ENCODE results near the gene SORBS1. TPM values are rescaled to one million over a fixed set of nuclear protein-coding genes. Genes with fewer than 3 reads are reported as not detected.

The SORBS1 gene
- total RNA-seq, 1 donor from 2014 or later, result 116 TPM

DNA sequence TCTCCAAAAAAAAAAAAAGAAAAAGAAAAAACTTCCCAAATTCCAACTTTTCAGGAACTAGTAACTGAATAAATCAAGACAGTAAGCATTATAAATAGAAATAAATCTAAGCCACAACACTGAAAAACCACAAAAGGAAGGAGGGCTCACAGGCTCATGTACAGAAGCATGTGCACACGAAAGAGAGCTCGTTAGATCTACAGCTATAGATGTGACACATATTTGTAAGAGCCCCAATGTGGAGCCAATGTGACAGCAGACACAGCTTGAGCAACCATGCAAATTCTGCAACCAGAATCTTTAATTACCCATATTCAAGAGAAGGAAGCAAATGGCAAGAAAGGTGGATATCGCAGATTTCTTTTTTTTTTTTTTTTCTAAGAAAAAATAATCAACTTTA, 94.7 kb downstream of the SORBS1 start:
- Histone ChIP-seq H3K9me3 (no peaks in the 10 kb centered on the region), H3K27me3 (no peaks in the 10 kb centered on the region), H3K36me3 (no peaks in the 10 kb centered on the region), H3K4me3 (no peak overlapping the region), H3K4me1 (peaks cover 53% of the 10 kb centered on the region), H3K27ac (no peak overlapping the region)
- intact Hi-C loops (cut with DNase I), result no loop called here
- TF ChIP-seq POLR2A (IDR thresholded peaks at IDR 0.05) (no peak), CTCF (IDR thresholded peaks at IDR 0.05) (no peak), POLR2AphosphoS5 (IDR thresholded peaks at IDR 0.05; ENCODE audit: insufficient read depth in 1 of 2, low read depth in 1 of 2) (no peak)
- no peak for DNase-seq (ENCODE audit: extremely low spot score in 2 of 2)

DNA sequence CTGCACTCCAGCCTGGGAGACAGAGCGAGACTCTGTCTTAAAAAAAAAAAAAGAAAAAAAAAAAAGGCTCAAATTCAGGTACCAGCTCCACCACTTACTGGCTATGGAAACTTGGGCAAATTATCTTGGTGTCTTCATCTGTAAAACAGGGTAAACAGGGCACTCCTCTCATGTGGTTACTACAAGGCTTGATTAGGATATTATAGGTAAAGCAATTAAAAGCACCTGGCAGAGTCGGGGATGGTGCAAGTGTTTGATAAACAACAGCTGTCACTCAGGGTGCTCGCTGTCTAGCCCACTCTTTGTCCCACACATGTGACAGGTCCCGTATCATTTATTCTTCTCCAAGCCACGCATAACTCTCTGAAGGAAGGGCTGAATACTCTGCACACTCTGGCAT, 96.9 kb downstream of the SORBS1 start:
- intact Hi-C loops (cut with DNase I), result no loop called here
- H3K27ac ChIP-seq, result no peak overlapping the region
- peaks cover 49% of the 10 kb centered on the region for H3K4me1 ChIP-seq
- H3K36me3 ChIP-seq, result no peaks in the 10 kb centered on the region
- TF ChIP-seq CTCF (IDR thresholded peaks at IDR 0.05) (no peak), POLR2AphosphoS5 (IDR thresholded peaks at IDR 0.05; ENCODE audit: insufficient read depth in 1 of 2, low read depth in 1 of 2) (no peak), POLR2A (IDR thresholded peaks at IDR 0.05) (no peak)
- no peak for DNase-seq (ENCODE audit: extremely low spot score in 2 of 2)
- H3K27me3 ChIP-seq, result no peaks in the 10 kb centered on the region
- no peak overlapping the region for H3K4me3 ChIP-seq
- H3K9me3 ChIP-seq, result no peaks in the 10 kb centered on the region

DNA sequence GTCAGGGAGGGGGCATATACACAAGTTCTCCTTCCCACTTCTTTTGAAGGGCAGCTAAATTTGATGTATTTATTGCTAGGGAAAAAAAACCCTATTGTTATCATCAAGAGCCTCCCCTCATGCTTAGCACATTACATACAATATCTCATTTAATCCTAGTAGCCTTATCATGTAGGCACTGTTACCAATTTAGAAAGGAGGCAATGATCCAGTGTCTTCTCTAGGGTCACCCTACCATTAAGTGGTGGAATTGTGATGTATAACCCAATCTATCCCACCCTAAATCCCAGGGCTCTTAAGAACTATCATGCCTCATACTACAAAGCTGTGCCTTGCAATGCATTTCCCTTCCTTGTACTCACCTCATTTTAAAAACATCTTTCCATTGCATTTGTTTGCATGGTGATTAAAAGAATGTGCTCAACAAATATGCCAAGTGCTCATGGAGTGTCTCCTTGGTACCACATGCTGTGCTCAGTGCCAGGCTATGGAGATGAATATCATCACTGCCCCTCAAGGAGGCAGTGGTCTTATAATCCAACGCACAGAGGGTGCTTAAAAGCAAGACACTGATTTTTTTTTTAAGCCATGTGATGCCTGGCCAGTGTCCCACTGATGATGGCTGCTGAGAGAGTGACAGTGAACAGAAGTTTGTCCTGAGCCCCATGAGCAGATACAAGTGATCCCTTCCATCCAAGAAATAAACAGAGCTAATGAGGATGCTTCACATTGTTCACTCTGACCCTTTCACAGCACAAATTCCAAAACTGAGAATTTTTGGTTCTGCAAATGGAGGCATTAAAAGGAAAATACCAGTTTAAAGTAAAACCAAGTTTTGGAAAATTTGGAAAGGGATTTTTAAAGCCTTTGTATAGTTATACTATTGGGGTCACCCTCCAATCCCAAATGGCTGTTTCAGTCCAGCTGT, 98.2 kb downstream of the SORBS1 start:
- DNase-seq (ENCODE audit: extremely low spot score in 2 of 2), result no peak
- Histone ChIP-seq H3K36me3 (no peaks in the 10 kb centered on the region), H3K4me3 (no peak overlapping the region), H3K27ac (no peak overlapping the region), H3K27me3 (no peaks in the 10 kb centered on the region), H3K9me3 (no peaks in the 10 kb centered on the region), H3K4me1 (peaks cover 36% of the 10 kb centered on the region)
- TF ChIP-seq CTCF (IDR thresholded peaks at IDR 0.05) (no peak), POLR2A (IDR thresholded peaks at IDR 0.05) (no peak), POLR2AphosphoS5 (IDR thresholded peaks at IDR 0.05; ENCODE audit: insufficient read depth in 1 of 2, low read depth in 1 of 2) (no peak)
- intact Hi-C loops (cut with DNase I), result no loop called here

DNA sequence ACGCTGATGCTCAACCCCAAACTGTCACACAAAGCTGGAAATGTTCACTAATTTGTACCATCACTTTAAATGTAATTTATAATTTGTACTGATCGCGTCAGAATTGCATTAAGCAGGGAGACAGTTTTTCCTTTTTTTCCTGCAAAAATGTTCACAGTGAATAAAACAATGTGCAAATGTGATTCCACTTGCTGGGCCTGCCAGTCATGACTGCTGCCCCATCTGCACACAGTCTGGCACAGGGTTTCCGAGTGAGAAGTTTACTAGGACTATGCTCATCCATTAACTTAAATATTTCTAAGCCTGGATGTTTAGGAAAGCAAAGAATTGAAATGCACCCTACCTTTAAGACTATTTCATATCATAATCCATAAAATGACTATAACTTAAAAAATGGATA, 99.6 kb downstream of the SORBS1 start:
- intact Hi-C loops (cut with DNase I), result no loop called here
- Histone ChIP-seq H3K27me3 (no peaks in the 10 kb centered on the region), H3K9me3 (no peaks in the 10 kb centered on the region), H3K36me3 (no peaks in the 10 kb centered on the region), H3K4me3 (no peak overlapping the region), H3K27ac (no peak overlapping the region), H3K4me1 (peaks cover 30% of the 10 kb centered on the region)
- TF ChIP-seq POLR2A (IDR thresholded peaks at IDR 0.05) (no peak), POLR2AphosphoS5 (IDR thresholded peaks at IDR 0.05; ENCODE audit: insufficient read depth in 1 of 2, low read depth in 1 of 2) (no peak), CTCF (IDR thresholded peaks at IDR 0.05) (no peak)
- no peak for DNase-seq (ENCODE audit: extremely low spot score in 2 of 2)

DNA sequence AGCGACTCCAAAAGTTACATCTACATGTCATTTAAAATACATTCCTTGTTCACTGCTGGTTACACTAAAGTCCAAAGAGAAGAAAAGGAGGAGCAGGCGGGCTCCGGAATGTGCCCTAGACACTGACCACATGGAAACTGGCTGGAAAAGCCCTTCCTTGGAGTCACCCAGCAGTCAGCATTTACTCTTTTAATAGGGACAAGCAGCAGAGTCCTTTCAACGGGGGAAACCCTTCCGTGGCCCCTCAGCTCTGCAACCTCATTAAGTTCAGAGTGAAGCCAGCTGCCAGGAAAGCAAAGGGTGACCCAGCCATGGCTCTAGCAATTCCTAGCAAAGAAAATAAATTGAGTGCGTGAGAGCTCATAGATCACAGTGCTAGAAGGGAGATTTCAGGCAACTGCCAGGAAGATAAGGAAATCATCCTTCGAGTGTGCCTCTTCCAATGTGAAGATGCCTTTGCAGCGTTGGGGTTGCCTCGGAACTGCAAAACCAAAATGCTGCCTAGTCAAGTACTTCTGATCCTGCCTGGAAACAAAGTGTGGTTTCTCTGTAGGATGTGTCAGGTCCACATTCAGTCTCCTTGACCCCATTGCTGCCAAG, 101.6 kb downstream of the SORBS1 start:
- intact Hi-C loops (cut with DNase I), result no loop called here
- Histone ChIP-seq H3K9me3 (no peaks in the 10 kb centered on the region), H3K27me3 (no peaks in the 10 kb centered on the region), H3K27ac (peak overlapping the region; percentile 67), H3K4me3 (no peak overlapping the region), H3K4me1 (peaks cover 32% of the 10 kb centered on the region), H3K36me3 (no peaks in the 10 kb centered on the region)
- TF ChIP-seq POLR2AphosphoS5 (IDR thresholded peaks at IDR 0.05; ENCODE audit: insufficient read depth in 1 of 2, low read depth in 1 of 2), result no peak
- TF ChIP-seq CTCF (IDR thresholded peaks at IDR 0.05), result no peak
- TF ChIP-seq POLR2A (IDR thresholded peaks at IDR 0.05), result no peak
- no peak for DNase-seq (ENCODE audit: extremely low spot score in 2 of 2)
